ENCODE results near the gene DCDC2.
"Not testable (repeated sequence)": the region's sequence is repeated elsewhere in the genome, so short reads cannot be mapped to it uniquely, and the experiment has no call there.

DCDC2 gene

DNA sequence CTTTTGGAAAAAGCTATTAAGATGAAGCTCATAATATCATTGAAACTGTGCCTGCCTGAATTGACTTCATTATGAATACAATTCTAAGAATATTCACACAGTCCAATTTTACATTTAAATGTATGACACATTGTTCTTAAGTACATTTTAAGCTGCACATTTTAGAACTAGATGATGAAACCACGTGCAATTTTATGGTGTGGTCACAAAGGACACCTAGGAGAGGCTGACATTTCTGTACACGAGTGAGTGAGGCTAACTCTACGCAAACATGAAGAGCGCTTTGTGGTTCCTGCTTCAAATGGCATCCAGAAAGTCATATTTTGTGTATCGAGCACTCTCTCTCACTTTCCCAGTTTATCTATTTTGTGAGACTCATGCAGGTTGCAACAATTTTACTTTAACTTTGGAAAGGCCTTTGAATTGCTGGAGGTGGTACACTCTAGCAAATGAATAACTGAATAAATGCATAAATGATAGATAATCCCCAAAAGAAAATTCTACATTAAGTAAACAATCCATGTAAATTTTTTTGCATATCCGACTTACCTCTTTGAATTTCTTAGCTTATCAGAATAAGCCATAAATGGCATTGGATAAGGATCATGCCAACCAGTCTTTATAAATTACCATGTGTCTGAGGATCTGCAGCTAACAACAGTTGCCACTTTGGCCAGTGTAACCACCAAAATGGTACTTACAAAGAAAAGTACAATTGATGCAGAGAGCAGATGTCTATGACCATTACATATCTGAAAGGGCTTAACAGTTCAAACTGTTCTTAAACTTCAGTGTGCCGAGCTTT lies 134.5 kb downstream of the DCDC2 start:
- DNase-seq (ENCODE audit: low spot score): no peak

- no peak for DNase-seq (ENCODE audit: low spot score)
Measured at GRCh38 chr6:24219670-24220069, 138.2 kb downstream of the DCDC2 start.

GRCh38 chr6:24214984-24215383 lies 142.9 kb downstream of the DCDC2 start:
- no peak for DNase-seq (ENCODE audit: low spot score)

DNA sequence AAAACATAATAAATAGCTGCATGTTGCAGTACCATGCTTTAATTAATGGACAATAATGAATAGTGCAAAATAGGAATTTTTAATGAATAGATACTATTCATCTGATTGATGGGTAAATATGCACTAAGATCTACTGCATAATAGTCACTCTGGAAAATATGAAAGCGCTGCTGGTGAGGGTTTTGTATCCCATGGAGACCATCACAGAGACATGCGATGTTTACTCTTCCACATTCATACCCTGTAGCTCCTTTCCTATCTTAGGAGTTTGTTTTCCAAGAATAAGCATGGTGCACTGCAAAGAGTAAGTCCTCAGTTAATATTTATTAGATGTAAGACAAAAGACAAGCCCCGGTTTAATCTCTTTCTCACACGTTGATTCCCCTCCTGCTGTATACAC lies 150.4 kb downstream of the DCDC2 start:
- no peak for DNase-seq (ENCODE audit: low spot score)

DNA sequence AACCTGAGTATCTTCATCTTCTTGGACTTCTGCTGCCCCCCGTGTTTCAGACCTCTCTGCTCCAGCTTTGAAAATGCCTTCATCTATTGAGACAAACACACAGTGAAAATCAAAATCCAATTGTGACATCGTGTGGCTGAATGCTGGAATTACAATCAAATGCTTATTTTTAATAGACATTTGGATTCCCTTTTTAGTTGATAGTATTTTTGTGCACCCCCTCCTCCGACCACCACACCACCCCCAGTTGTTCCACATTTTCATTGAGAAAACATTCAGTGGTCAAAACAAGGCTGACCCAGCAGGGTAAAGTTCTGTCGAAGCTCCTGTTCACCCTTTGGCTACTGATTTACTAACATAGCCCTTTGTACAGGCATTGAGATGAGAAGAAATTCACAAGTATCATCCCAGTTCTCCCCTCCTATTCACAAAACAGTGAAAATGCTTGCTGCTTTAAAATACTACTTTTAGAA lies 152.8 kb downstream of the DCDC2 start:
- DNase-seq (ENCODE audit: low spot score): peak; percentile 74

DNA sequence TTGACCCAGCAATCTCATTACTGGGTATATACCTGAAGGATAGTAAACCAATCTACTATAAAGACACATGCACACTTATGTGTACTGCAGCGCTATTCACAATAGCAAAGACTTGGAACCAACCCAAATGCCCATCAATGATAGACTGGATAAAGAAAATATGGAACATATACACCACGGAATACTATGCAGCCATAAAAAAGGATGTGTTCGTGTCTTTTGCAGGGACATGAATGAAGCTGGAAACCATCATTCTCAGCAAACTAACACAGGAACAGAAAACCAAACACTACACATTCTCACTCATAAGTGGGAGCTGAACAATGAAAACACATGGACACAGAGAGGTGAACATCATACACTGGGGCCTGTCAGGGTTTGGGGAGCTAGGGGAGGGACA lies 153.7 kb downstream of the DCDC2 start:
- not testable (repeated sequence) for DNase-seq (ENCODE audit: low spot score)

DNA sequence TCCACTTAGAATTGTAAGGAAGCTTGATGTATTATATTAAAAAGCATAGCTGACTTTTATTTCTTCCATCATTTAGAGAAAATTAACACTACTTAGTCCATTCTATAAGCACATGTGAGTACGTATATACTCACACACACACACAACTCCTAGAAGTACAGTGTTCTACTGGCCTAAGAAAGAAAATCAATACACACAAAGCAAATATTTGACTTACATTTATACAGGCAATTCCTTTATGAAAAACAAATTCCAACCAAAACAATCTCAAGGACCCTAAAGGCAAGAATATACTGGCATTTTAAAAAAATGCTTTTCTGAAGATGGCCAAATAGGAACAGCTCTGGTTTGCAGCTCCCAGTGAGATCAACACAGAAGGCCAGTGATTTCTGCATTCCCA lies 160.0 kb downstream of the DCDC2 start:
- no peak for DNase-seq (ENCODE audit: low spot score)

DNA sequence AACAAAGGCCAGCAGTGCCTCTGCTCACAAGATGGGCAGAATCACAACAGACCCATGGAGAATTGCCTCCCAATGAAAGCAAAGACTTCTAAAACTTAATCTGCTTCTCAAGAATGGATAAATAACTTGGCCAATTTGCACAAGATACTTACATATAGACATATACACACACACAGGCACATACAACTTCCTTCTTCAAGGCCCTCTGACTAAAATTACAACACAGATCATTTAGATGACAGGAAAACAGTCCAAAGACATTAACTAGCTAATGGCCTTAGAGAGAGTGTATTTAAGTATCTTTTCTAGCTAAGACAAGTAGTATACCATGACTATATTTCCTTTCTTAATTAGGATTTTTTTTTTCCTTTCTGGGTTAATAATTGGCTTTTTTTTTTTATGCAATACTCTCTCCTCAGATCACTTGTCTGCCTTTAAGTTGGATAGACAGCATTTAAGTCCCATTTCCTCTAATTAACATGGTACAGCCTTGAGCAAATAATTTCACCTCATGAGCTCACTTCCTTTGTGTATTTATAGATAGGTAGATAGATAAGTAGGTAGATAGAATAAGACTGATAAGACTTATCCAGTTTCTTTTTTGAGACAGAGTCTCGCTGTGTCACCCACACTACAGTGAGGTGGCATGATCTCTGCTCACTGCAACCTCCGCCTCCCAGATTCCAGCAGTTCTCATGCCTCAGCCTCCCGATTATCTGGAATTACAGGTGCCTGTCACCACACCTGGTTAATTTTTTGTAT lies 161.8 kb downstream of the DCDC2 start:
- DNase-seq (ENCODE audit: low spot score): no peak

GRCh38 chr6:24194978-24195700 lies 162.7 kb downstream of the DCDC2 start:
- no peak for DNase-seq (ENCODE audit: low spot score)

DNA sequence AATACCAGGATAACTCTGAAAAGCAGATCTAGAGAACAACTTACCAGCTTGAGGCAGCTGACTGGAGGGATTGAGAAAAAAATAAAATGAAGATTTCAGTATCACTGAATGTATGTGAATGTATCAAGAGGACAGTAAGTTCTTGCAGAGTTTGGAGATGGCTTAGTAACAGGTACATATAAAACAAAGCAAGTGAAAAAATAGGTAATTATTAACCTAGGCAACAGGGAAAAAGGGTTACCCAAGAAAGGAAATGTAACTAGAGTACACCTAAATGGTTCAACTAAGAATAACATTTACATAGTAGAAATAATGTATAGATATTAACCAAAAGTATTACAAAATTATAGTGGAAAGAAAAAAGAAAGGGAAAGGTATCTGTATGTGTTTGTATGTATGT lies 164.5 kb downstream of the DCDC2 start:
- DNase-seq (ENCODE audit: low spot score): no peak

- no peak for DNase-seq (ENCODE audit: low spot score)
Measured at GRCh38 chr6:24191346-24191745, 166.5 kb downstream of the DCDC2 start.

GRCh38 chr6:24188578-24189080 lies 169.2 kb downstream of the DCDC2 start:
- no peak for DNase-seq (ENCODE audit: low spot score)

- no peak for DNase-seq (ENCODE audit: low spot score)
Measured at GRCh38 chr6:24187965-24188577, 169.8 kb downstream of the DCDC2 start.

- DNase-seq (ENCODE audit: low spot score): no peak
Measured at GRCh38 chr6:24186349-24186748, 171.5 kb downstream of the DCDC2 start.

GRCh38 chr6:24183584-24183983 lies 174.3 kb downstream of the DCDC2 start:
- DNase-seq (ENCODE audit: low spot score): no peak

DNA sequence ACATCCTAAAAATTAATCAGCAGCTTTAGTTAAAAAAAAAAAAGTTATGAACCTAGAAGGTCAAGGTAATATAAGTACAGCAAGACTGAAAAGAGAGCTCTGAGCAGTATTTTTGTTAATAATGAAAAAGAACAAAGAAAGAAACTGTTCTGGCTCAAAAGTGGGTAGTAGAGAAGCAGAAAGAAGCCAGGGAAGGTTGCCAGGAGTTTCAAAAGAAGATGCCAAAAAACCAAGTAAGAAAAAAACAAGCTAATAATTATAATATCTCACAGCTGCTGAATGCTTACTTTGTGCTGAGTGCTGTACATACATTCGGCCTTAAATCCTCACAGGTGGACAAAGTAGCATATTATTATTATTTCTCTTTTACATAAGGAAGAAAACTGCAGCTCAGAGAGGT lies 200.0 kb downstream of the DCDC2 start:
- DNase-seq (ENCODE audit: low spot score): no peak

DNA sequence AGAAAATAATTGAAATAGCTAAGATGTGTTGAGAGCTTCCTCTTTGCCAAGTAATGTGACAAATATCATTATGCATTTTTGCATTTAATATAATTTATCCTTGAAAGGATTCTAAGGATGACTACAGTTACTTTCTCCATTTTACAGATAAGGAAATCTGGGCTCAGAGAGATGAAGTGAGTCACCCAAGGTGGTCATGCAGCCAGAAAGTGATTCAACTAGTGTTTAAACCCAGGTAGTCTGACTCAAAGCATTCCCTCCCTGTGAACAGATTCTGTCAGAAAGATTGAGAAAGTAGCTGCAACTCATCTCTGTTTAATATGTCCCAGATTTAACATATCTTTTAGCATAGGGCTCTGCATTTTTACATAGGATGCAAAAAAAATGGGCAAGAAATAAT lies 203.7 kb downstream of the DCDC2 start:
- no peak for DNase-seq (ENCODE audit: low spot score)

GRCh38 chr6:24152014-24152413 lies 205.8 kb downstream of the DCDC2 start:
- no peak for DNase-seq (ENCODE audit: low spot score)

GRCh38 chr6:24149836-24150235 lies 208.0 kb downstream of the DCDC2 start:
- DNase-seq (ENCODE audit: low spot score): no peak

DNA sequence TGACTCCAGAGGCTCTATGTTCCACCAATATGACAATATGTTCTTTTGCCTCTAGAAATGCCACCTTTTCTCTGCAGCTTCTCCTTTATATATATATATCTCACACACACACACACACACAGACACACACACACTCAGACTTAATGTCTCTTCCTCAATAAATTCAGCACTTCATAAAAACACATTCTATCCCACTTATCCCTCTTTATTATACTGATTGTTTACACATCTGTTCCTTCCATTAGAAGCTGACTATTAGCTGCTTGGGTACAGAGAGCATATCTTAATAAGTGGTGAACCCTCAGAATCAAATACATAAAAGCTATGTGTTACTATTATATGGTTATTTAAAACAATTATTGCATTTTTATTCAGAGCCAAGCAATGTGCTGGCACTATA lies 208.6 kb downstream of the DCDC2 start:
- DNase-seq (ENCODE audit: low spot score): no peak

DNA sequence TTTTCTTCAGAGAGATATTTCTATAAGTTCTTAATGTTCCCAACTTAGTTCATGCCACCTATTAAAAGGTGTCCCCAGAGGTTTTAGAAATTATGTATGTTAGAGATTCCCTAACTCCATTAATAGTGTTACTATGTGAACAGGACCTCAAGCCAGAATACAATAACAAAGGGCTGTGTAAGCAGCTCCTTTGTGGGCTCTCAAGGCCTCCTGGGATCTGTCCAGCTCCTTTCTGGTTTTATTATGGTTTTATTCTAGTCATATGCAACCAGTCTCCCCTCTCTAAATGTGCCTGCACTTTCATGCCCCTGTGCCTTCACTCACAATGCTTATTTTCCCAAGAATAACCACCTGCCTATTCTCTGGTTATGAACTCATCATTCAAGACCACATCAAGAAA lies 209.2 kb downstream of the DCDC2 start:
- DNase-seq (ENCODE audit: low spot score): no peak

GRCh38 chr6:24148154-24148570 lies 209.7 kb downstream of the DCDC2 start:
- no peak for DNase-seq (ENCODE audit: low spot score)

Data from NAMALWA (cell line).